Epithelial cell of proximal tubule (primary cell): ENCODE data around the gene GLIS2. TPM values are rescaled to one million over a fixed set of nuclear protein-coding genes. Genes with fewer than 3 reads are reported as not detected.

Experiments
- DNase-seq: peaks from one replicate; pipeline ENCODE4 v3.0.0-alpha.2; 2011; ENCODE audit warnings: low read depth
- H3K4me3 ChIP-seq: 2 replicates; pipeline ENCODE4 v1.5.1; 2011; ENCODE audit warnings: low read depth, mild to moderate bottlenecking, low read length
- total RNA-seq: library from RNA; depleted of rRNA; stranded (reverse); fragments of >200 nt; gene quantifications from 2 replicates; pipeline ENCODE4 v1.2.3, GENCODE V29; 2015
- TF ChIP-seq, protein P1 (sequence below): conservative IDR thresholded peaks from 2 replicates; pipeline ENCODE4 v1.5.1; 2012; ENCODE audit warnings: low read depth, mild to moderate bottlenecking, low read length

The GLIS2 gene
- total RNA-seq, 1 donor from 2014 or later = 4.6 TPM

DNA sequence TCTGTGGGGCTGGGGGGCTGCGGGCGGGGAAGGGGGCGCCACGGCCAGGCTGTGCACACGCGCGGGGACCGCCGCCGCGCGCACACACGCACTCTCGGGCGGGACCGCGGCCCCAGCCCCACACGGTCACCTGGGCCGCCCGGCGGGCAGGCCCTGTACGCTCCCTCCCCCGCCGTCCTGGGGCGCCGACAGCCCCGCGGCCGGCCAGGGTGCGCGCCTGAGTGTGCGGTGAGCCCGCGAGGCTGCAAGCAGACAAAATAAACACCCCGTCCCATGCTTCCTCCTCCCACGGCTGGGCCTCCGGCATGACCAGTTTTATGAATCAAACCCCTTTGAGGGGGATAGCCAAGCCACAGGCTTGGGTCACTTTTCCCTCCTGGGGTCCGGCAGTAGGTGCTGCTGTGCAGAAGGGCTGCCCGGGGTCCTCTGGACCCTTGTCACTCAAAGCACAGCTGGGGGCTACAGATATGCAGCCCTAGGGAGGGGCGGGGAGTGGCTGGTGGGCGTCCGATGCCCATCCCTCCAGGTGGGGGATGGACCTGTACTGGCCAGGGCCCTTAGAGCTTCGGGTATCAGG, 56.2 kb downstream of the GLIS2 start:
- TF ChIP-seq, protein P1, sequence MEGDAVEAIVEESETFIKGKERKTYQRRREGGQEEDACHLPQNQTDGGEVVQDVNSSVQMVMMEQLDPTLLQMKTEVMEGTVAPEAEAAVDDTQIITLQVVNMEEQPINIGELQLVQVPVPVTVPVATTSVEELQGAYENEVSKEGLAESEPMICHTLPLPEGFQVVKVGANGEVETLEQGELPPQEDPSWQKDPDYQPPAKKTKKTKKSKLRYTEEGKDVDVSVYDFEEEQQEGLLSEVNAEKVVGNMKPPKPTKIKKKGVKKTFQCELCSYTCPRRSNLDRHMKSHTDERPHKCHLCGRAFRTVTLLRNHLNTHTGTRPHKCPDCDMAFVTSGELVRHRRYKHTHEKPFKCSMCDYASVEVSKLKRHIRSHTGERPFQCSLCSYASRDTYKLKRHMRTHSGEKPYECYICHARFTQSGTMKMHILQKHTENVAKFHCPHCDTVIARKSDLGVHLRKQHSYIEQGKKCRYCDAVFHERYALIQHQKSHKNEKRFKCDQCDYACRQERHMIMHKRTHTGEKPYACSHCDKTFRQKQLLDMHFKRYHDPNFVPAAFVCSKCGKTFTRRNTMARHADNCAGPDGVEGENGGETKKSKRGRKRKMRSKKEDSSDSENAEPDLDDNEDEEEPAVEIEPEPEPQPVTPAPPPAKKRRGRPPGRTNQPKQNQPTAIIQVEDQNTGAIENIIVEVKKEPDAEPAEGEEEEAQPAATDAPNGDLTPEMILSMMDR = no peak
- DNase-seq = no peak
- peak overlapping the region; percentile 96 for H3K4me3 ChIP-seq

DNA sequence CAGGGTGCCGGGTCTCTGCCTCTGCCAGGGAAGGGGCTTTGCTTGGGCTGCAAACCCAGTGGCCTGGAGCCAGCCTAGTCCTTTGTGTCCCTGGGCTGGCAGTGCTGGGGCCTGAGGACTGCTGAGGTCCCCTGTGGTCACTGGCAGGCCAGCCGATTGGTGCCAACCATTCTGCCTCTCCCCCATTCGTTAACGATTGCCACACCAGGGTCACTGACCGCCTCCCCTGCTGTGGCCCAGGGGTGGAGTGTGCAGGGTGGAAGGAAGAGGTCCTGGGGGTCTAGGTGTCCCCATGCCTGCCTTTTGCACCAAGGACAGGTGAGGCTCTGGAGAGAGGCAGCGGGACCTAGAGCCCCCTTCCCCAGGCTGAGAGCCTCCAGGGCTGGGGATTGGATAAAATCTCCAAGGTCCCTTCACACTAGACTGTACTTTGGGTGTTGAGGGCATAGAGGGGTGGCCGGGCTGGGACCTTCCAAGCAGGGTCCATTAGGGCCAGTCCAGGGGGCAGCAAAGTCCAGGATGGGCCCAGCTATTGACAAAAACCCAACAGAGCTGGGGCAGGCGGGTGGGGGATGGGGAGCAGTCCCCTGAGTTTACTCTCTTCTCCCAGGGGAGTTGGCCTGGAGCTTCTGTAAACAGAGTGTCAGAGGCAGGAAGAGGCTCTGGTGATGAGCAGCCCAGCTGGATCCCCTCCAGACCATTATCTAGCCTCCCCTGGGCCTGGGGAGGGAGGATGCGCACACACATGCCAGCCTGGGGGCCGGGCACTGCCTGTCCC, 56.9 kb downstream of the GLIS2 start:
- H3K4me3 ChIP-seq = peak overlapping the region; percentile 96
- no peak for DNase-seq
- TF ChIP-seq, protein P1 = no peak

DNA sequence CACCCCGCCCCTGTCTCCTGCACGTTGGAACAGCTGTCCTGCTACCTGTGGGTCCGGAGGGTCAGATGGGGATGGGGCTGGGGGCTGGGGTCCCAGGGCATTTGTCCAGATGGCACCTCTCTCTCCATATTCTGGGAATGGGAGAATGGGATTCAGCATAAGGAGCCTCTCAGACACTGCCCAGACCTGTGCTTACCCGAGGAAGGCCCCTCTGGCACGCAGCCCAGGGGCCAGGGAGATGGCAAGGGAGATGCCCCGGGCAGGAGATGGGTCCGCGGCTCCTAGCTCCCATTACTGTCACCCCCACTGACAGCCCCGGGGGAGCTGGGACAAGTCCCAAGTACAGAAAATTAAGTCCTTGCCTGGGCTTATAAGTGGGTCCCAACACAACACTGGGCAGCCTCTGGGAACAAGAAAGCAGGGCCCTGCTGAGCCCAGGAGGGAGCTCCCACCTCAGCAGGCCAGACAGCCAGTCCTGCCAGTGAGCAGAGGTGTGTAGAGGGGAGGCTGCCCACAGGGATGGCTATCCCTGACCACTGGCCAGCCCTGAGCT, 57.6 kb downstream of the GLIS2 start:
- H3K4me3 ChIP-seq = peak overlapping the region; percentile 96
- TF ChIP-seq, protein P1 = no peak
- no peak for DNase-seq

DNA sequence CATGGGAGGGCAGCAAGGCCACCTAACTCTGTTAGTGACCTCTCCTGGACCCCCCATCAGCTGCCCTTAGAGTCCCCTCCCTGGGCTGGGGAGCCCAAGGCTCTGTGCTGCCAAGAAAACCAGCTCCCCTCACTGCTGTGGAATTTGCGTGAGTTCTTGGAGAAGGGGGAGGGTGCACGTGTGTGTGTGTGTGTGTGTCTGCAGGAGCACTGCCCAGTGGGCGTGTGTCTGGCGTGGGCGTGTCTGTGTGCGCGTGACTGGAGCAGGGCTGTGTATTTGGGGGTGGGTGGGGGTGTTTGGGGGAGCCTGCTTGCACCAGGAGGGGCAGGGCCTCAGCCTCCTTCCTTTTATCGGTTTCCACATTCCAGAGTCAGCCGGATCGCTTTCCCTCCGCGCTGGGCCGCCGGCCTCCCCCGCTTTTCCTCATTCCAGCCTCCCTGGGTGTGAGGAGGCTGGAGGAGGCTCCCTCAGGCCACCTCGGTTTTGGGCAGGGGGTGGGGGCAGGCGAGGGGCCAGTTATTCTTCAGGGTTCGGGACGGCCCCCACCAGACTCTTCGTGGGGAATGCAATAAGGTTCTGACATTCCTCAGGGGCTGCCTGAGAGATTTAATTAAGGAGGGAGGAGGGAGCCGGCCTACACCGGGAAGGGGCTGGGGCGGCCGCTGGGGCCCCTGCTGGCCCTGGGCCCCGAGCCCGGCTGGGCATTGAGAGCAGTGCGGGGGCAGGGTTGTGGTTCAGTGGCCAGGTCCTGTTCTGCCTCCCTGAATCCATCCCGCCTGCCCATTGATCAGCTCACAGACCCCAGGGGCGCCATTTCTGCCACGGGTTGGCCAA, 58.3 kb downstream of the GLIS2 start:
- peak overlapping the region; percentile 96 for H3K4me3 ChIP-seq
- TF ChIP-seq, protein P1 = no peak
- no peak for DNase-seq

DNA sequence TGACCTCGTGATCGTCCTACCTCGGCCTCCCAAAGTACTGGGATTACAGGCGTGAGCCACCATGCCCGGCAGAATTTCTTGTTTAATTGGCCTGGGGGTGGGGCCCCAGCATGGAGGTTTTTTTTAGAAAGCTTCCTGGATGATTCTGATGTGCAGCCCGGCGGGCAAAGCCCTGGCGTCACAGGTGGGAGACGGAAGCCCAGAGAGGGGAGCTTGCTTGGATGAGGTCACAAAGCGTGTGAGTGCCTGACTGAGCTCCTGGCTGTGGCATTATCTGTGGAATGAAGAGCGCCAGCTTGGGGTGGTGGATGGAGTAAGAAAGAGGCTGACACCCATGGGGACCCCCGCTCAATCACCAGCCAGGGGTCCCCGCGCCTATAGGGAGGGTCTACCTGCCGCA, 59.9 kb downstream of the GLIS2 start:
- TF ChIP-seq, protein P1 = no peak
- DNase-seq = no peak
- H3K4me3 ChIP-seq = no peak overlapping the region

DNA sequence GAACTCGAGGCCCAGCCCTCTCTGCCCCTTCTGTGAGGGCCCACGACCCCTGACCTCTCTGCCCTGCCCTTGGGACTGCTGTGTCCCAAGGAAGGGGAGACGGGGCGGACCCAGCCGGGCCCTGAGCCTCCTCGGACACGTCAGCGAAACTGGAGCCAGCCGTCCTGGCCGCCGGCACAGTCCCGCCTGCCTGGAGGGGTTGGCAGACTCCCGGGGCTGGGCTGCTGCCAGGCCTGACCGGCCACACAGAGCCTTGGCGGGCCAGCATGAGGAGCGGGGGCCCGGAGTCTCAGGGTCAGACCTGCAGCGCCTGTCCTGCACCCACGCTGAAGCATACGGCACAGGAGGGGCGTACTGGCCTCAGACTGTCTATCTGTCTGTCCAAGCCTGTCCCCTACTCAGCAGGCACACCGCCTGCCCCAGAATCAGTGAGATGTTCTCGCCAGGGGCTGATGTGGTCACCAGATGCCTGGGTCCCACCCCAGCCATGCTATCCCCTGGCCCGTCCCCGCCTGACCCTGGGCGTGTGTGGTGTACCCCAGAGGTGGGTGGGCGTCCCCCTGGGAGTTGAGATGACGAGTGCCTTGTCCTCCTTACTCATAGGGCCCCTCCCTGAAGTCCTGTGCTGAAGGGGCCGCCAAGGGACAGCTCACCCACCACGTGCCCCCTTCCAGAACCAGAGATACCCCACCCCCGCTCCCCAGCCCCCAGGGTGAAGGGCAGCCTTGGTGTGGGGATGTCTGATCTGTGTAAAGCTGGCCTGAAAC, 60.4 kb downstream of the GLIS2 start:
- H3K4me3 ChIP-seq = no peak overlapping the region
- DNase-seq = no peak
- TF ChIP-seq, protein P1 = no peak
